Stimulated activated CD4-positive, alpha-beta T cell treated with anti-CD3 and anti-CD28 coated beads, TNF-alpha, amount 100 ng/mL, for 1 hour (primary cell): ENCODE data around the gene SAP30L.

ENCODE experiments used
- DNase-seq, 3 donors: peaks; one replicate each; pipeline ENCODE4 v3.0.0-alpha.2; 2020; ENCODE audit warnings: low read depth in 3 of 3, low spot score in 1 of 3

The SAP30L gene

DNA sequence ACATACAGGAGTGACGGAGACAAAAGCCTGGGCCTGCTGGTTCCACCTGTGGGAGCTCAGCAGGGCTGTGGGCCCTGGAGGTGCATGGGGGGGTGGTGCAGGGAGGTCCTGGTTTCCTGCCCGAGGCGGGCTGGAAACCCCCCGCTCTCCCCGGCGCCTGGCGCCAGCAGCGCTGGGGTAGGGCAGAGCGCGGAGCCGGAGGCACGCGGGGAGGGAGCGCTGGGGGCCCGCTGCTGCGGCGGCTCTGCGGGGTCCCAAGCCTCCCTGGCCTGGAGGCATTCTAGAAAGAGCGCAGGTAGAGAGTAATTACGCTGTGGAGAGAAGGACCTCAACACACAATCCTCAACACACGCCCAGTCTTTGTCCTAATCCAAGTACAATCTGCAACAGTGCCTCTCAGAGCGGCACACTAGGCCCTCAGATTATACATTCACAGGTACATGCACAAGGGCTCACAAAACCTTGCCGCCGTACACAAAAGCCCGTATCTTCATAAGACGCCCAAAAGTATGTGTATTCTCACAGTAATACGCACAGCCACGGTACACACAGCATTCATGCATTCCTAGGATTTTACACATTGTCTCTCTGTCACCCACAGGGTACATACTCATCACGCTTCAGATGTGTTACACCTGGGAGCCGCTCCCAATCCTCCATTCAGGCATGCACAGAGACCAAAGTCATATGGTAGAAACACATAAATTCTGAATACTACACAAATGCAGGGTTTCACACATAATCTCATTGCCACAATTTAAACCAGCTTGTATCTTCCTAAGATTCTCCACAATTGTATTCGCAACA is 34.4 kb downstream of the SAP30L start:
- no peak for DNase-seq

DNA sequence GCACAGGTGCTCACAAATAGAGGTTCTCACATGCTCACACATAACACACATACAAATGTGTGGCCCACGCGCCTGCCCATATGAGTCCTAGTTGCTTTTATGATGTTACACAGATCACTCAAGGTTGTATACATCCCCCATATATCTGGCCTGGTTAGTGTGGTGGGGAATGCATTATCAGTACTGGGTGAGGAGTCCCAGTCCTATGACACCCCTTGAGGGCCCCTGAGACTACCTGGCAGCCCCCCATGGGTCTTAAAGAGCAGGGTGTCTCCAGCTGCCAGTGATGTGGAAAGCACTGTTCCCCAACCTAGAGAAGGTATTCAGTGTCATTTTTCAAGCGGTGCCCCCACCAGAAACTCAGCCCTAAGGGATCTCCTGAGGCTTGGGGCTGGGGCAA is 35.0 kb downstream of the SAP30L start:
- DNase-seq, result no peak

DNA sequence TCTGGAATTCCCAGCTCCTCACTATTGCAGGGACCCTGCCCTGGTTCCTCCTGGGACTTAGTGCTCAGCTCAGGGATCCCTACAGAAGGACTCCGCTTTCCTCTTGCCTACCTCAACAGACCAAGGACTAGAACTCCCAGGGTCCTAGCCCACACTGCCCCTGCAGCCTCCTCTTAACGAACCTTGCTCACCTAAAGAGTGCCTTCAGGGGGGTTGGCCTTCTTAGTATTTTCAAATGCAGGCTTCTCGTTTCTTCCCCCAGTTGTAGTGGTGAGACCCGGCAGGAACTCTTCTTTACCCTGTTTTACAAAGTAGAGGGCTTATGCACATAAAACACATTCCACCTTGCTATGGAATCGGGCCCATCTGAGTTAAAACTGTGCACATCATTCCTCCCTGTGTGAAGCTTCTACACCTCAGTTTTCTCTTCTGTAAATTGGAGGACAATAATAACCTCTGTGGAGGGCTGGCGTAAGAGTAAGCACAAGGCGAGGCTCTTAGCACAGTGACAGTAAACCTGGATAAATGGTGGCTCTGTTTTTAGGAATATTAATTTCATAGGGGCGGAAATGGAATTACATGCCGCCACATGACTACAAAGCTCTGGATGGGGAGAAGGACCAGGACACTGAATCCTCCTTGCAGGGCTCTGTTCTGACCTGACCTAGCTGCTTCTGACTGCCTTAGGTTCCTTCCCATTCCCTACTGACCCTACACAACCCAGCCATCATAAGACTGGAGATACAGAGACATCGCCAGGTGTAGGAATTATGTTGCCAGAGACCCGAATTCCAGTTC is 36.0 kb downstream of the SAP30L start:
- DNase-seq, result no peak

DNA sequence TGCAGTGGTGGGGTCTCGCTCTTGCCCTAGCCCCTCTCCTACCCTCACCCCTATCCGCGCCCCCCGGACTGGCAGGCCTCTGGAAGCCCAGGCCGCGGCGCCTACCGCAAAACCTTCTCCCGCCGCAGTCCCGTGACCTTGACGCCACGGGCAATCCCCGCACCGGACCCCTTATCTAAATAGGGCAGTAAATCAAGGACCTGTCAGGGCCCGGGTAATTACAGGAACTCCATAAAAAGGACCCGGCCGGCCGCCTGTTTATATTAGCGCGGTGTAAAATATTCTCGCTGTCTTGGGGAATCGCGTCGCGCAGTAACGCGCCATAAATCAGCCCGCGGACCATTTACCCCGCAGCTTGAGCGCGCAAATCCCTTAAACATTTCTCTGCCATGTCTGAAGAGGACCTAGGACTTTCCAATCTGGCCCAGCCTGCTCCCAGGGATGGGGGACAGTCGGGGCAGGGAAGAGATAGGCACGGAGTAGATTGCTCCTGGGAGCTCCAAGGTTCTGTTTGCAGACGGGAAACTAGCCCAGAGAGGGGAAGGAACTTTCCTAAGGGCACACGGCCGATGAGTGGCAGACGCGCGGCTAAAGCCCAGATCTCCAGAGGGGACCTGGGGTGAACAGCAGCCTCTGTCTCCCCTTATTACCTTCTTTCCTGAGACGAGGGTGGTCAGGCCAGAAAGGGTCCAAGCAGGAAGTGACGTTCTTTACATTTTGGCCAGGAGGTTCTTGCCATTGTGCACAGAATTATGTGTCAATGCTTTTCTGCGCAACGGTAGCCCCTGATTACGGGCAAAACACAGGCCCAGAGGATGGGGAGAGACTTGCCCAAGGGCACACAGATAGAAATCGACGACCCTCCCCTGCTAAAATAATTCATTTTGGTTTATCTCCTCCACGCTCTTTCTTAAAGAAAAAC is 37.0 kb downstream of the SAP30L start:
- DNase-seq, result no peak

DNA sequence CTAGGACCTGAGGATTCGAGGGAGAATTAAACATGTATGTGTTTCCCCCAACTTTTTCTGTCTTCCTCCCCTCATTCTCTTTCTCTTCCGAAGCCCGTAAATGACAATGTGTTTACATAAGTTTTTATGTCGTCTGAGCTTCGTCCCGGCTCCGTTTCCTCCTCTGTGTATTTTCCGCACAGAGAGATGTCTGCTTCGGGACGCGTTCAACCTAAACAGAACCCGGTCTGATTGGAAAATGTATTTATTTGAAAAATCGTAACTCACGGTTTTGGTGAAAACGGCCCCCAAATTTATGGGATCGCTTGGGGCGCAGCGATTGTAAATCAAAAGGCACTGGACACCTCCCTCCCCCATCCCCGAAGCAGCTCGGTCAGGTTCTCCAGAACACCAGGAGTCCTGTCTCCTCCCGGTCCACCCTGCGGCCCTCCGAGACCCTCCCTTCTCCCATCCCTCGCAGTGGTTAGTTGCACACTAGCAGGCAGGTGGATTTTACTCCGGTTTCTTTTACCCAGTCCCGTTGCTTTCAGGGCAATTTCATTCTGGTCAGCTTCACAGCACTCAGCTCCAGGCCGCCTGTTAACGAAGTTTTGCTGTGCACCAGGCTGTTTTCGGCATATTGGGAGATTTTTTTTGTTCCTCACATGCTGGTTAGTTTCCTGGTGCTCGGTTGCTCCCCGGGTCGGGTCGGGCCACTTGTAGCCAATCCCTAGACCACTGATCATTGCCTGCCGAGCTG is 38.0 kb downstream of the SAP30L start:
- no peak for DNase-seq

DNA sequence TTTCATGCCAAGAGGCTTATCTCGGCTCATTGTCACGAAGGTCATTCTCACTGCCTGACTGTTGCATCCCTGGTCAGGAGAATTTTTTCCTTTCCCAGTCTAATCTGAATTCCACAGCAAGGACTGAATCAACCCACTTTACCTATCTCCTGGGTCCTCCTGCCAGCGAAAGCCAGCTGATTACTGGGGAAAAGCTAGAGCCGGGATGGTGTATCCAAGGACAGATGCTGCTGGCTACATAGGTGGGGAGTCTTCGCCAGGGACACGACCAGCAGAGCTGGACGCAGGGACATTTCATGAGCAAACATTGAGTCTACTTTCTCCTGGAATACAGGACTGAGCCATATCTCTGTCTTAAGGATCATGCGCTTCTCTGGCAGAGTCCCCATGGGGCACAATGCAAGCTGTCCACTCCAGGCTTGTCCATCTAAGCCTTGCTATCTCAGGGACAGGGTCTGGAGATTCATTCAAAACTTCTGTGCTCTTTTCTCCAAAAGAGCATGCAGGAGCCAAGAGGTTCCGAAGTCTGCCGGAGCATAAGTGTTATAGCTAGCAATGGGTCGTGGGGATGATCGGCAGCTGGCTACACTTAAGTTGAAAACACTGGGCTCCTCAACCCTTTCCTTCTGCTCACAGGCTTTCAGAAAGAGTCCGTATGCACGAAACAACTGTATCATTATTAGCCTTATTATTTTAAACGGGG is 38.7 kb downstream of the SAP30L start:
- no peak for DNase-seq

DNA sequence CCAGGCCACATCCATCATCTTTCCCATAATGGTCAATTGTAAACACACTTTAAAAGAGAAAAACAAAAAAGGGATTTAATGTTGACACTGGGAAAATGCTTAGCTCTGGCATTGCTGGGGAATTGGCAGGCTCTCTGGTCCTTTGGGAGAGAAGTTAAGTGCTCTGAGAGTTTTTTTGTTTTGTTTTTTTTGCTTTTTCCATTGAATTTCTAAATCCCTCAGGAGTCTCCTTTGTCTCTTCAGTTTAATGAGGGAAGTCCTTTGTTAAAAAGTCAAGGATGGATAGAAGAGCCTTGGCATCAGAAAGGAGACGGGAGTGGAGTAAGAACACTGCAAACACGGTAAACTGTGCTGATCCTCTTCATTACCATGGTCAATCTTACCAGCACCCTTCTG is 39.3 kb downstream of the SAP30L start:
- DNase-seq, result no peak

DNA sequence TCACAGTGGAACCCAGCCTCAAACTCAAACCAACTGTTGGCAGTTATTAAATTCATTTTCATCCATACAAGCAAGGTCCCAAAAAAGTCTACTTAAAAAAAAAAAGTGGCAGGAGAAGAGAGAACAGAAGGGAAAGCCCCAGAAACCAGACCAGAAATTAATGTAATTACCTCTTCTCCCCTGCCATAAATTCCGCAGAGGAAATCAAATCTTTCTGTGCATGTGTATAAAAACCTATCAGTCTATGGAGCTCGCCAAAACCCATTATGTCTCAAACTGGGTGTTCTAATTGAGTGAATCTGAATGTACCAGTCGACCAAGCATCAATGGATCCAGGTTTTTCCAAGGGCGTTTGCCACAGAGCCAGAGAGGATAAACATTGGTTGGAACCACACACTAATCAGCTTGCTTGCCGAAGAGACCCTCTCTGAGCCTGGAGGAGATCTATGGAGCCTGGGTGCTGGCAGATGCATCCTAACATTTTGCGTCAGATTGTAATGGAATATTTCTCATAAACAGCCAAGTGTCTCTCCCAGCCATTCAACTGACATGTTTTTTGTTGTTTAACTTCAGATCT is 40.1 kb downstream of the SAP30L start:
- no peak for DNase-seq

DNA sequence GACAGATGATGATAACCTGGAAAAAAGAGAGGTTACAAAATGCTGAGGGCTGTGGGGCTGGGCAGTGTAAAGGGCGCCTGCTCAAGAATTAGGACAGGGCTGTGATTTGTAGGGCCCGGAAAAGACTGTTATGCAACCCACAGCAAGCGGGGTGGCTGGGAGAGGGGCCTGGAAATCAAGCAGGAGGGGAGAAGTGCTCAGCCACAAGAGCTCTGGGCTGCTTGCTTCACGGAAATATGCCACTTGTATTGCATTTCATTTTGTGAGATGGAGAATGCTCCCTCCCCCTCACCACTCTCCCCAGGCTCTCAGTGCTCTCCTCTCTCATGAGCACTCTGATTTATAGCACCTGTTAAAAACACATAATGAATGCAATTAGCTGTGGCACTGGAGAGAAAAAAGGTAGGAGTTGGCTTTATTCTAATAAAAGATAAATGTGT is 40.6 kb downstream of the SAP30L start:
- no peak for DNase-seq

DNA sequence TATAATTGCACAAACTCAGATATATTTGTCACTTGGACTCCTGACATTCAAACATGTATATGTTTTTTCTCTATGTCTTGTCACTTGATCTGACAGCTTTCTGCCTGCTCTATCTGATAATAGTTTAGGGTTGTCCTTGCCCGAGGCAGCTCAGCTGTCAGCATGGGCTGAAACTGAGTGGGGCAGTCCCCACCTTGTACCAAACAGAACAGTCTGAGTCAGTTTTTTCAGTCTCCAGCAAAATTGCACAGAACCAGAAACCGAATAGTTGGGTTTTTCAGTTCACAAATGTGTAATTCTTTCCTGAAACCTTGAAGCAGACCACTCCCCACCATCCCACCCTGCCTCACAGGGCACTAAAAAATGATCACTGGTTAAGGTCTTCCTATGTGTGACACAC is 41.7 kb downstream of the SAP30L start:
- no peak for DNase-seq

DNA sequence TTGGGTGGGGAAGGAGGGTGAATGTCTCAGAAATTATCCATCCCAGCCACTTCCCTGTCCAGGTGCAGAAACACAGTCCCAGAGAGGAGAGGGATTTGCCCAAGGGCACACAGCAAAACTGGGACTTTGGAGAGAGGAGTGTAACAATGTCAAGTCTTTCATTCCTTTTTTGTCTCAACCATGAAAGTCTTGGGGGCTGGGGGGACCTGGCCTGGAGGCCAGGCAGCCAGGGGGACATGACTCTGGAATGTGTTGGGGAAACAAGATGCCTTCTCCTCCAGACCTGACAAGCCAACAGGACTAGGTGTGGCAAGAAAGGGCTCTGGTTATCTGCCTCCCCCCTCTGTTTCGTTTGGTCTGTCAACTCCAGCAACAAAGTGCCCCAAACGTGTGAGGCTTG is 46.1 kb downstream of the SAP30L start:
- no peak for DNase-seq

DNA sequence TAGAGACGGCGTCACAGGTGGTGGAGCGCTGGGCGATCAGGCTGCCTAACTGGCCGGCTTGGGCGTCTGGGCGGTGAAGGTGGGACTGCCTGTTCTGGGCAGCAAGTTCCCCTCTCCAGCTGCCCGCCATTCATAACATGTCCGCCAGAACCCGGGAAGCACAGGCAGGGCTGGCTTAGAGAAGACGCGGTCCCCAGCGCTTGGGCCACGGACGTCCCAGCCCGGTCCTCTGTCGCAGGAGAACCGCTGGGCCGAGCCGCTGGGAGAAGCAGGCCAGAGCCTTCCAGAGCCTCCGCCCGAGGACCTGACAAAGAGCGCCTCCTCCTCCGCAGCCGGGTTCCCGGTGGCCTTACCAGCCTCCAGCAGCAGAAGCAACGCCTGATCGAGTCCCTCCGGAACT is 47.5 kb downstream of the SAP30L start:
- no peak for DNase-seq

DNA sequence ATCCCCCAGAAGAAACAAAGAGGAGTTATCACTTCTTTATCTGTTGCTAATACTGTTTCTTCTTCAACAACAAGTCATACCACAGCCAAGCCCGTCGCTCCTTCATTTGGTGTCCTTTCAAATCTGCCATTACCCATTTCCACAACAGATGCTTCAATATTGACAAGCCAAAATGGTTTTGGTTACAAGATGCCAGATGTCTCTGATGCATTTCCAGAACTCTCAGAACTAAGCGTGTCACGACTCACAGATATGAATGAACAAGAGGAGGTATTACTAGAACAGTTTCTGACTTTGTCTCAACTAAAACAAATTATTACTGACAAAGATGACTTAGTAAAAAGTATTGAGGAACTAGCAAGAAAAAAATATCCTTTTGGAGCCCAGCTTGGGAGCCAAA is 48.2 kb downstream of the SAP30L start:
- DNase-seq, result no peak

DNA sequence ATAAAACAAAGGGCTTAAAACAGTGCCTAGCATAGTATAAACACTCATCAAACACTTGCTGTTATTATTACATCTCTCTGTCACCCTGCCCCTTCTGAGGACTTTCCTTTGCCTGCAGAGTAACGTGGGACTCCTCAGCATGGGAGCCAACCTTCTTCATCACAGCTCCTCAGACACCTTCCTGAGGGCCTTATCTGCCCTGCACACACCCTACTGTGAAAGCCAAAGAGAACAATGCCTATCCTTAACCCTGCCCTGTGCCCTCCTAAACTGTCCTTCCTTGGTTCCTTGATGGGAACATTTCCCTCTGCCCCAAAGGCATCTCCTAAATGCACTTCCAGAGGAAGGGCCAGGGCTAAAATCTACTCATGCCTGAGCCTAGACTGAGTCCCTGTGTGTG is 52.8 kb downstream of the SAP30L start:
- no peak for DNase-seq

DNA sequence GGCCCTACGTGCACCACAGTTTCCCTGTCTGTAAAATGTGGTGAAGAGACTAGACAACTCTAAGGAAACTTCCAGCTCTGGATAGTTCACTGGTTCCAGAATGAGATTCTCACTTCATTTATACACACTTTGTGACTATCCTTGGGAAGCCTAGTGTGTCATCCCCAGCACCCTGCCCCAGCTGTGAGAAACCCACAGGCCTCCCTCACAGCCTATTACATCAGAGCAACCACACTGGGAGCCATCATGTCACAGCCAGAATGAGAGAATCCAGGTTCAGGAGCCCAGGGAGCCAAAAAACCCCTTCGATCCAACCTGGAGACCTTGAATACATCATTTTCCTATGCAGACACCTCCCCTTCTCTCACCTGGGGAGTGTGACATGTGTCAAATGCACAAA is 53.2 kb downstream of the SAP30L start:
- DNase-seq, result no peak

DNA sequence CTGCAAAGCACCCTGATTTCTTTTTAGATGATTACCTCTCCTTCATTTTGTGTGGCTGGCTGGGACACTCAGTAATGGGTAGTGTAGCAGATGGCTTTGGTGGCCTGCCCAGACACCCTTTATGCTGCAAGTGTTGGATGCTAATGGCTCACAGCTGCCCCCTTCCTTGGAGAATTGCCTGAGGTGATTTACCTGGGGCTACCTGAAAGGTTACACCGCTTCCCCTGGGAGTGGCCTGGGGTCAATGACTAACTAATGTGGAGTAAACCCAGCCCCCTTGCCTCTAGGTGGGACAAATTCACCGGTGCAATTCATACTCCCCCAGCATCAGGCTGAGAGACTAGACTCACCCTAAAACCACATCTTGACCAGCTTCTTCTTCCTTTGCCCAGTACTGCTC is 55.8 kb downstream of the SAP30L start:
- DNase-seq, result no peak

DNA sequence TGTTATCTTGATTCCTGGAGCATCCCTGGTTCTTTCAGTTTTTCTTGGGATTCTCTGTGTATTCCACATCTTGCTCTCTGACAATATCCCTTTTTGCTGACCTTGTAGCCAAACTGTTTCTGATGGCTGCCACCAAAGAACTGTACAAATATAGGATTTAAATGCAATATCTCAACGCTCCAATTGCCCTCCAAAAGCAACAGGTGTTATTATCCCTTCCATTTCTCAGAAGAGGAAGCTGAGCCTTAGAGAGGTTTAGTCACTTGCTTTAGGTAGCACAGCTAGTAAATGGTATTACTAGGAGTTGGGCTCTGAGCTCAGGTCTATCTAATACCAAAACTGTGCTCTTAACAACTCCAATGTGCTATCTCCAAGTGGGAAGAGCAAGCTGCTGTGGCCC is 56.4 kb downstream of the SAP30L start:
- no peak for DNase-seq

DNA sequence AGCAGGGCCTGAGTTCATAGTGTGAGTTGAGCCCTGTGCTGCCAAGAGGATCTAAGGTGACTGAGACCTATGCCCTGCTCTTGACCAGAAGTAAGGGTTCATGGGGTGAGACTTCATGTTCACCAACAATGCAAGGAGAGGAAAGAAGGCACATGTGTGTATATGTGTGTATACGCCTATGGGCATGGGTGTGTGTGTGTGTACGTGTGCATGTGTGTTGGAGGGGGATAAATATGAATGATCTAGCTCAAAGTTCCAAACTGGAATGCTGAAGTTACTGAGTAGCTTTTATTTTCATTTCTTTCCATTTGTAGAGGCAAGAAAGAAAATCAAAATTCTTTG is 57.9 kb downstream of the SAP30L start:
- no peak for DNase-seq

DNA sequence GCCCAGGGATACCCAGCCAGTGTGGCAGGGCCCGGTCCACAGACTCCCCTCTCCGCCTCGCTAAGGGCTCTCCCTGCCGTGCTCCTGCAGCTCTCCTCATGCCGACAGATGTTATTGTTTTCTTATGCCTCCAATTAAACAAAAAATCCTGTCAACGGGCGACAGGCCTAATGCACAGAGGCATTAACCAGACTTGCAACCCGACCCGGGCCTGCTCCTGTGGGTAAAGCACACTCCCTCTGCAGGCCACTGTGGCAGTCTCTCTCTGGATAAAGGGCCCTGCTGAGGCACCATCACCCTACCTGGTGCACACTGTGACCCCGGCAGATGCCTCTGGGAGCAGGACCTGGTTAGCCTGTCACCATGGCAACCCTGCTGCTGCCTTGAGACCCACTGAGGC is 59.8 kb downstream of the SAP30L start:
- no peak for DNase-seq
